BLaER1 treated with 17β-estradiol and CSF1 and Interleukin-3, amounts not matched to agents 10 nM and 100 nM (cell line): ENCODE measurements around the gene SLC6A9.
A peak's percentile ranks its signal among the peaks of the same experiment; 100 is the strongest.

Experiments used
- H3K27ac ChIP-seq, 11 experiments: shearing (Covaris generic); formaldehyde crosslinking; 2 replicates each; pipeline ENCODE4 v1.8.1; 2022
- H3K27me3 ChIP-seq, 11 experiments: shearing (Covaris generic); formaldehyde crosslinking; 2 replicates each; pipeline ENCODE4 v1.8.1; 2022
- H3K36me3 ChIP-seq, 11 experiments: shearing (Covaris generic); formaldehyde crosslinking; 2 replicates each; pipeline ENCODE4 v1.8.1; 2022
- H3K4me1 ChIP-seq, 10 experiments: shearing (Covaris generic); formaldehyde crosslinking; 2 replicates each; pipeline ENCODE4 v1.8.1; 2022
- H3K4me2 ChIP-seq, 11 experiments: shearing (Covaris generic); formaldehyde crosslinking; 2 replicates each; pipeline ENCODE4 v1.8.1; 2022
- H3K4me3 ChIP-seq, 10 experiments: shearing (Covaris generic); formaldehyde crosslinking; 2 replicates each; pipeline ENCODE4 v1.8.1; 2022
- H3K9ac ChIP-seq, 11 experiments: shearing (Covaris generic); formaldehyde crosslinking; 2 replicates each; pipeline ENCODE4 v1.8.1; 2022
- H3K9me3 ChIP-seq, 11 experiments: shearing (Covaris generic); formaldehyde crosslinking; replicated peaks in 1 of 11; 2 replicates each; pipeline ENCODE4 v1.8.1; 2022
- H4K20me1 ChIP-seq, 11 experiments: shearing (Covaris generic); formaldehyde crosslinking; 2 replicates each; pipeline ENCODE4 v1.8.1; 2022
- Cebpa-rat ChIP-seq, 11 experiments: shearing (Covaris generic); IDR thresholded peaks; 2 replicates each; pipeline ENCODE4 v1.8.1; 2022

The SLC6A9 gene

DNA sequence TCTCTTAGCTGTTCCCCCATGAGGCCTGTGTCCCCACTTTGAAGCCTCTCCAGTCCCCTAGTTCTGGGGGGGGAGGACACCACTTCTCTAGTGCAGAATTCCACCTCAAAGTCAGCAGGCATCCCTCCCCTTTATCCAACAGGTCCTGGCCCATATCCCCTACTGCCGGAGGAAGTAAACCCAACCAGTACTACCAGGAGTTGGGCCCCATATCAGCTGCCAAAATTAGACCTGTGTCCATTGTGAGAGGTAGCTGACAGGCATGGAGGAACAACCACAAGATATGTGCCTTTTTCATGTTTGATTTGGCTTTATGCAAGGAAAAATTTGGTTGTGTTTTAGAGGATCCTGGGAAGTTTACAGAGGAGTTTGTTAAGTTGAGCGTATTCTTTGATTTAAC is 22.1 kb upstream of the SLC6A9 start:
- Histone ChIP-seq H3K27me3 (no peaks in the 10 kb centered on the region), H3K4me2 (no peak overlapping the region), H3K27ac (no peak overlapping the region), H3K36me3 (no peaks in the 10 kb centered on the region), H3K9me3 (no peaks in the 10 kb centered on the region), H3K9ac (no peak overlapping the region), H3K4me3 (no peak overlapping the region), H3K4me1 (peaks cover 0 to 23% (median 7%) of the 10 kb centered on the region in 10 experiments; a peak in 13 of 20 replicates), H4K20me1 (no peaks in the 10 kb centered on the region)
- no peak for TF ChIP-seq Cebpa-rat (IDR thresholded peaks at IDR 0.05)

GRCh38 chr1:44050261-44050660 is 19.0 kb upstream of the SLC6A9 start:
- Histone ChIP-seq H4K20me1 (no peaks in the 10 kb centered on the region), H3K27me3 (no peaks in the 10 kb centered on the region), H3K4me3 (no peak overlapping the region), H3K9me3 (no peaks in the 10 kb centered on the region), H3K9ac (no peak overlapping the region), H3K27ac (no peak overlapping the region), H3K36me3 (no peaks in the 10 kb centered on the region), H3K4me1 (peaks cover 0 to 35% (median 18%) of the 10 kb centered on the region in 10 experiments; a peak in 18 of 20 replicates), H3K4me2 (peak overlapping the region in 1 of 11 experiments; percentile 2; a peak in 1 of 22 replicates)
- TF ChIP-seq Cebpa-rat (IDR thresholded peaks at IDR 0.05) = no peak

DNA sequence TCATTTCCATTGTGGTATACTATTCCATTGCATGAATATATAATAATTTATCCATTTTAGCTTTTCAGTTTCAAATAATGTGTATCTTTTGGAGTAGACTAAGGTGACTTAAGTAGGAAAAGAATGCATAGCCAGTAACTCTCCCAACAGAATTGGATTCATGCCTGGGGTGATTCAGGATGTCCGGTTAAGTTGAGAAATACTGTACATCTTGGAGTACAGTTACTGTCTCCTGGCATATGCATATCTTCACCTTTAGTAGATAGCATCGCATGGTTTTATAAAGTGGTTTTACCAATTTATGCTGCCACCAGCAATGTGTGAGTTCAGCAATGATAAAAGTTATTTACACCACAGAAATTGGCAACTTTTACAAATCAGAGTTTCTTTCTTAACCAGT is 18.6 kb upstream of the SLC6A9 start:
- Histone ChIP-seq H3K4me2 (0 out of 22 replicates have a peak overlapping the region, but pooled peaks of 1 of the 11 experiments have one; percentile 2), H3K27ac (no peak overlapping the region), H3K9me3 (no peaks in the 10 kb centered on the region), H3K27me3 (no peaks in the 10 kb centered on the region), H3K4me1 (peaks cover 0 to 35% (median 18%) of the 10 kb centered on the region in 10 experiments; a peak in 18 of 20 replicates), H4K20me1 (no peaks in the 10 kb centered on the region), H3K9ac (no peak overlapping the region), H3K36me3 (no peaks in the 10 kb centered on the region), H3K4me3 (no peak overlapping the region)
- TF ChIP-seq Cebpa-rat (IDR thresholded peaks at IDR 0.05) = no peak

- H3K9ac ChIP-seq = peak overlapping the region in 6 of 11 experiments; percentile 32 to 70 (median 50); a peak in 10 of 22 replicates
- no peak overlapping the region; a peak in 1 of 20 replicates for H3K4me3 ChIP-seq
- no peaks in the 10 kb centered on the region for H3K9me3 ChIP-seq
- TF ChIP-seq Cebpa-rat (IDR thresholded peaks at IDR 0.05) = no peak
- H3K27me3 ChIP-seq = no peaks in the 10 kb centered on the region
- H3K36me3 ChIP-seq = no peaks in the 10 kb centered on the region
- H3K4me2 ChIP-seq = peak overlapping the region in 10 of 11 experiments; percentile 37 to 90 (median 58); a peak in 18 of 22 replicates
- peaks cover 5 to 40% (median 23%) of the 10 kb centered on the region in 10 experiments; a peak in 19 of 20 replicates for H3K4me1 ChIP-seq
- H4K20me1 ChIP-seq = no peaks in the 10 kb centered on the region
- H3K27ac ChIP-seq = peak overlapping the region in 8 of 11 experiments; percentile 8 to 82 (median 50); a peak in 14 of 22 replicates
These were observed 17.4 kb upstream of the SLC6A9 start for GRCh38 chr1:44048532-44049215.

GRCh38 chr1:44047131-44047530 is 15.9 kb upstream of the SLC6A9 start:
- Histone ChIP-seq H3K4me1 (peaks cover 5 to 43% (median 27%) of the 10 kb centered on the region in 10 experiments; a peak in 19 of 20 replicates), H3K4me3 (no peak overlapping the region), H3K36me3 (no peaks in the 10 kb centered on the region), H3K9me3 (no peaks in the 10 kb centered on the region), H3K4me2 (peak overlapping the region in 6 of 11 experiments; percentile 47 to 90 (median 74); a peak in 8 of 22 replicates), H3K27me3 (no peaks in the 10 kb centered on the region), H4K20me1 (no peaks in the 10 kb centered on the region), H3K27ac (peak overlapping the region in 2 of 11 experiments; percentile 64 to 82; a peak in 2 of 22 replicates), H3K9ac (no peak overlapping the region)
- no peak for TF ChIP-seq Cebpa-rat (IDR thresholded peaks at IDR 0.05)

GRCh38 chr1:44045064-44045463 is 13.8 kb upstream of the SLC6A9 start:
- no peak overlapping the region for H3K9ac ChIP-seq

GRCh38 chr1:44044071-44044801 is 13.0 kb upstream of the SLC6A9 start:
- no peaks in the 10 kb centered on the region for H3K9me3 ChIP-seq
- TF ChIP-seq Cebpa-rat (IDR thresholded peaks at IDR 0.05) = no peak
- H4K20me1 ChIP-seq = no peaks in the 10 kb centered on the region
- H3K4me1 ChIP-seq = peaks cover 9 to 57% (median 37%) of the 10 kb centered on the region in 10 experiments
- H3K27ac ChIP-seq = 0 out of 22 replicates have a peak overlapping the region, but pooled peaks of 1 of the 11 experiments have one; percentile 15
- no peaks in the 10 kb centered on the region for H3K36me3 ChIP-seq
- H3K4me2 ChIP-seq = peak overlapping the region in 8 of 11 experiments; percentile 5 to 52 (median 34); a peak in 11 of 22 replicates
- no peaks in the 10 kb centered on the region for H3K27me3 ChIP-seq
- no peak overlapping the region for H3K4me3 ChIP-seq
- H3K9ac ChIP-seq = no peak overlapping the region

More at GRCh38 chr1:44045064-44045463, 13.8 kb upstream of the SLC6A9 start:
- Histone ChIP-seq H3K27ac (no peak overlapping the region), H3K4me2 (no peak overlapping the region), H3K4me1 (peaks cover 9 to 53% (median 39%) of the 10 kb centered on the region in 10 experiments), H3K36me3 (no peaks in the 10 kb centered on the region), H4K20me1 (no peaks in the 10 kb centered on the region), H3K9me3 (no peaks in the 10 kb centered on the region), H3K27me3 (no peaks in the 10 kb centered on the region), H3K4me3 (no peak overlapping the region)
- TF ChIP-seq Cebpa-rat (IDR thresholded peaks at IDR 0.05) = no peak

- Histone ChIP-seq H3K4me3 (no peak overlapping the region), H3K4me1 (peaks cover 9 to 55% (median 31%) of the 10 kb centered on the region in 10 experiments), H4K20me1 (no peaks in the 10 kb centered on the region), H3K9me3 (no peaks in the 10 kb centered on the region), H3K27me3 (no peaks in the 10 kb centered on the region), H3K9ac (no peak overlapping the region), H3K27ac (peak overlapping the region in 2 of 11 experiments; percentile 12 to 15; a peak in 1 of 22 replicates), H3K36me3 (no peaks in the 10 kb centered on the region), H3K4me2 (peak overlapping the region in 8 of 11 experiments; percentile 5 to 52 (median 34); a peak in 11 of 22 replicates)
- TF ChIP-seq Cebpa-rat (IDR thresholded peaks at IDR 0.05) = no peak
These were observed 12.2 kb upstream of the SLC6A9 start for GRCh38 chr1:44043176-44044070.
